Prostate gland (tissue), 2 donors: ENCODE measurements around the gene ZNF684. TPM values are rescaled to one million over a fixed set of nuclear protein-coding genes. Genes with fewer than 3 reads are reported as not detected.

ENCODE experiments used
- DNase-seq: peaks from one replicate; pipeline ENCODE4 v3.0.0-alpha.2; 2019; ENCODE audit warnings: low spot score
- H3K27ac ChIP-seq, 2 donors: fragments of 200-600 bp; sonication (generic); 2 replicates each; pipeline ENCODE4 v1.5.1; 2017 to 2019
- H3K27me3 ChIP-seq: fragments of 200-600 bp; sonication (generic); replicated peaks from 2 replicates; pipeline ENCODE4 v1.5.1; 2019; ENCODE audit not compliant: insufficient read depth
- H3K36me3 ChIP-seq, 2 donors: fragments of 200-600 bp; sonication (generic); 1 replicate in 1 of 2; 2 replicates in 1 of 2; pipeline versions ENCODE4 v1.5.1 to v1.8.1; 2017 to 2019
- H3K4me1 ChIP-seq: fragments of 200-600 bp; sonication (generic); replicated peaks from 2 replicates; pipeline ENCODE4 v1.5.1; 2019
- H3K4me3 ChIP-seq, 2 donors: fragments of 200-600 bp; sonication (generic); 2 replicates each; pipeline ENCODE4 v1.5.1; 2017 to 2019
- H3K9me3 ChIP-seq: fragments of 200-600 bp; sonication (generic); 2 replicates; pipeline ENCODE4 v1.5.1; 2017
- CTCF ChIP-seq, 4 experiments: fragments of 200-600 bp in 2 of 4; fragments of 450-650 bp in 2 of 4; sonication (generic) in 2 of 4; IDR thresholded peaks; 1 replicate in 3 of 4; 2 replicates in 1 of 4; pipeline ENCODE4 v1.5.1; 2016 to 2019; ENCODE audit warnings: antibody characterized with exemption in 4 of 4, mild to moderate bottlenecking in 2 of 4, moderate library complexity in 2 of 4
- POLR2A ChIP-seq: fragments of 450-650 bp; IDR thresholded peaks from one replicate; pipeline ENCODE4 v1.6.1; 2016; ENCODE audit warnings: antibody characterized with exemption, mild to moderate bottlenecking
- POLR2AphosphoS5 ChIP-seq: sonication (generic); formaldehyde crosslinking; IDR thresholded peaks from one replicate; pipeline ENCODE4 v1.6.1; 2017; ENCODE audit warnings: antibody characterized with exemption
- WGBS: methylation state at CpG from one replicate; pipeline ENCODE4 v1.1.5; 2018; 5-methylcytosine and 5-hydroxymethylcytosine counted together
- intact Hi-C: fragments of 100-400 bp; cut with DNase I; formaldehyde crosslinking; loops from one replicate; pipeline ENCODE4 v1.14.2; 2022
- small RNA-seq, 2 donors: library from RNA; depleted of rRNA; stranded (forward); fragments of <200 nt; gene quantifications; one replicate each; pipeline ENCODE3, GENCODE V24; 2016
- total RNA-seq, 2 donors: library from RNA; depleted of rRNA; stranded (reverse); fragments of >200 nt; gene quantifications; one replicate each; pipeline ENCODE4 v1.1.0, GENCODE V29; 2016

ZNF684 gene
- total RNA-seq, 2 donors from 2014 or later, result 5.4 to 7.0 TPM

- Histone ChIP-seq H3K4me3 (no peak overlapping the region), H3K27me3 (no peaks in the 10 kb centered on the region), H3K36me3 (no peaks in the 10 kb centered on the region), H3K4me1 (peaks cover 4% of the 10 kb centered on the region), H3K9me3 (no peaks in the 10 kb centered on the region), H3K27ac (peak overlapping the region in 1 of 2 donors; percentile 55)
- intact Hi-C loops, result no loop called here
- TF ChIP-seq POLR2A, result no peak
- peak; percentile 30 to 77 (median 57) for TF ChIP-seq CTCF (IDR thresholded peaks at IDR 0.05)
- TF ChIP-seq POLR2AphosphoS5, result peak; percentile 90
- 18% methylated on average over 6 of the region's 6 CpGs for WGBS
- peak; percentile 81 for DNase-seq
These were observed 60.8 kb downstream of the ZNF684 start for GRCh38 chr1:40592107-40592803.

DNA sequence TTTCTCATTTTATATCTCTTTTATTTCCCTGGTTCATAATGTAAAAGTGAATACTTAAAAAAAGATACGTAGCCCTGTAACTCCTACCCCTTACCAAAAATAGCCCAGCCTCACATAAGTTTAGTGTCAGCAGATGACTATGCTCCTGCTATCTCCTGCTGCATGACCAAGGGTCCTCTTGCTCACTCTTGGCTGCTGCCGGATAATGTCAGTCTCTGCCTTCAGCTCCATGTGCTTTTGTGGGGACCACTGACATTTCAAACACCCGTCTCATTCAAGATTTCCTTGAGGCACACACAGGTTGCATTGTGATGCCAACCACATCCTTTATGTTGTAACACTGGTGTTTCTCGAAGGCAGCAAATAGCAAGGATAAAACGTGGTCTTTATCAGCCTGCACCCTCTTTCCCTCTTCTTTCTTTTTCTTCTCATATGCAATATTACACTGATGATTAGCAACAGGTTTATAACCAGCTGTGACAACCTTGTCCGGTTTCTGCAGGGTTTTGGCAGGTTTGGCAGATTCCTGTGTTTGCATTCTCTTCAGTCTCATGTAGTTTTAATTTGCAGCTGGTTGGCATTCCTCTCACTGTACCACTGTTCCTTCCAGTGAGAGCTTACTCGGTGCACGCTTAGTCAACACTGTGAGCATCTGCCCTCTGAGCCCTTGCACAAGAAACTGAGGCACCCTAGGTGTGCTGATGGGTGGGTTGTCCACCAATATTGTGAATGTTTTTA is 62.2 kb downstream of the ZNF684 start:
- 37% methylated on average over 8 of the region's 8 CpGs for WGBS

DNA sequence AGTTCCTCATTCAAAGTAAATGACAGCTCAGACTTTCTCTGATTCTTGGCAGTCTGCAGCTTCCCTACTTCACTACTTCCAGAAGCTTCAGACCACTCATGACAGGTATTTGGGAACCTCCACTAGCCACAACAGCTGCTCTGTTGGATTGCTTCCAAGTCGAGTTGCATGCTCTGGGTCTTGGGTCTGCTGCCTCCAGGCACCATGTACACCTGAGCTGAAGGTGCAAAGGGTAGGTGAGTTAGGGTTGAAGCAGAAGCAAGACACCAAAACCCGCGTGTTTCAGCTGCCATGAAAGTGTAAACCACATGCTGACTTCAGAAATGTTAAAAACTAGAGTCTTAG is 62.7 kb downstream of the ZNF684 start:
- Histone ChIP-seq H3K27me3 (no peaks in the 10 kb centered on the region), H3K9me3 (no peaks in the 10 kb centered on the region), H3K4me1 (peaks cover 4% of the 10 kb centered on the region), H3K36me3 (no peaks in the 10 kb centered on the region), H3K4me3 (no peak overlapping the region), H3K27ac (no peak overlapping the region)
- TF ChIP-seq POLR2AphosphoS5, result no peak
- no peak for TF ChIP-seq POLR2A
- TF ChIP-seq CTCF (IDR thresholded peaks at IDR 0.05), result no peak
- WGBS, result 52% methylated on average over 3 of the region's 3 CpGs
- intact Hi-C loops, result no loop called here
- no peak for DNase-seq

More for the DNA sequence above, 62.2 kb downstream of the ZNF684 start:
- no peak overlapping the region for H3K4me3 ChIP-seq
- no peaks in the 10 kb centered on the region for H3K36me3 ChIP-seq
- H3K27me3 ChIP-seq, result no peaks in the 10 kb centered on the region
- intact Hi-C loops, result no loop called here
- no peak overlapping the region for H3K27ac ChIP-seq
- H3K4me1 ChIP-seq, result peaks cover 4% of the 10 kb centered on the region
- H3K9me3 ChIP-seq, result no peaks in the 10 kb centered on the region
- TF ChIP-seq POLR2AphosphoS5, result no peak
- TF ChIP-seq CTCF (IDR thresholded peaks at IDR 0.05), result no peak
- no peak for TF ChIP-seq POLR2A
- DNase-seq, result no peak

GRCh38 chr1:40595623-40596022 is 64.2 kb downstream of the ZNF684 start:
- no peak for TF ChIP-seq CTCF (IDR thresholded peaks at IDR 0.05)
- no peak for TF ChIP-seq POLR2AphosphoS5
- TF ChIP-seq POLR2A, result no peak
- no peak overlapping the region for H3K4me3 ChIP-seq
- peaks cover 4% of the 10 kb centered on the region for H3K4me1 ChIP-seq
- H3K36me3 ChIP-seq, result no peaks in the 10 kb centered on the region
- intact Hi-C loops, result no loop called here
- DNase-seq, result no peak
- H3K27ac ChIP-seq, result no peak overlapping the region
- H3K27me3 ChIP-seq, result no peaks in the 10 kb centered on the region
- WGBS, result 93% methylated on average over 7 of the region's 7 CpGs
- no peaks in the 10 kb centered on the region for H3K9me3 ChIP-seq

Small RNA genes lying within 50 kb of the gene (small RNA-seq; reads per million reads assigned to genes)
- 0 reads per million in 2 donors for gene AL356379.1

Other genes with a start within 250 kb of the ZNF684 start
- 10 to 100 TPM; 16.1 to 27.6 TPM for gene COL9A2, start 214.4 kb upstream of the ZNF684 start, total RNA-seq
- 10 to 100 TPM; 22.0 to 39.6 TPM for gene SMAP2, start 157.9 kb upstream of the ZNF684 start, total RNA-seq
- gene ZFP69B, start 81.2 kb upstream of the ZNF684 start, total RNA-seq, result 1 to 10 TPM in 1 of 2 donors, under 1 TPM in 1; 0.46 to 2.9 TPM
- 1 to 10 TPM; 3.1 to 3.2 TPM for gene ZFP69, start 54.3 kb upstream of the ZNF684 start, total RNA-seq
- gene EXO5, start 22.9 kb upstream of the ZNF684 start, total RNA-seq, result 1 to 10 TPM; 5.9 to 9.7 TPM
- 10 to 100 TPM in 1 of 2 donors, 1 to 10 TPM in 1; 3.0 to 10.5 TPM for gene RIMS3, start 134.0 kb downstream of the ZNF684 start, total RNA-seq
- gene NFYC, start 160.1 kb downstream of the ZNF684 start, total RNA-seq, result 10 to 100 TPM; 54.9 to 93.8 TPM